GM12878 (cell line): ENCODE results near the gene SLC39A8.

Experiments used
- EZH2 ChIP-seq: IDR thresholded peaks from 2 replicates; pipeline ENCODE4 v1.6.1; 2012; ENCODE audit warnings: low read depth, mild to moderate bottlenecking, control low read depth, inconsistent platforms, low read length, borderline replicate concordance; ENCODE audit not compliant: control insufficient read depth
- FOXM1 ChIP-seq: IDR thresholded peaks from 2 replicates; pipeline ENCODE4 v1.6.1; 2012; ENCODE audit warnings: low read depth, mild to moderate bottlenecking, inconsistent platforms, low read length, moderate library complexity
- NFYA ChIP-seq: IDR thresholded peaks from 2 replicates; pipeline ENCODE4 v1.6.1; 2011; ENCODE audit warnings: low read depth, mild to moderate bottlenecking, low read length, improper control_type of control experiment, borderline replicate concordance
- NRF1 ChIP-seq: conservative IDR thresholded peaks from 2 replicates; pipeline ENCODE4 v1.6.1; 2011; ENCODE audit warnings: mild to moderate bottlenecking, low read depth, low read length, improper control_type of control experiment
- POLR2A ChIP-seq: IDR thresholded peaks from 2 replicates; pipeline ENCODE4 v1.6.1; 2011; ENCODE audit warnings: low read depth, mild to moderate bottlenecking, low read length
- TF ChIP-seq, protein P1 (sequence below): fragments of 450-650 bp; IDR thresholded peaks from 2 replicates; pipeline ENCODE4 v1.6.1; 2017; ENCODE audit warnings: mild to moderate bottlenecking, low read depth, inconsistent platforms; ENCODE audit not compliant: poor library complexity, severe bottlenecking
- TF ChIP-seq, protein P2 (sequence below), 3 experiments: IDR thresholded peaks in 2 of 3; conservative IDR thresholded peaks in 1 of 3; 2 replicates each; pipeline ENCODE4 v1.5.1; 2011; ENCODE audit warnings: low read depth in 3 of 3, low read length in 3 of 3, mild to moderate bottlenecking in 3 of 3, control low read depth in 2 of 3, moderate library complexity in 2 of 3, inconsistent platforms in 1 of 3, mixed read lengths in 1 of 3; ENCODE audit not compliant: control insufficient read depth in 2 of 3, insufficient read depth in 1 of 3; ENCODE audit errors: extremely low read depth in 1 of 3
- TF ChIP-seq, protein P3 (sequence below): IDR thresholded peaks from 2 replicates; pipeline ENCODE4 v1.6.1; 2012; ENCODE audit warnings: low read depth, low read length, improper control_type of control experiment

DNA sequence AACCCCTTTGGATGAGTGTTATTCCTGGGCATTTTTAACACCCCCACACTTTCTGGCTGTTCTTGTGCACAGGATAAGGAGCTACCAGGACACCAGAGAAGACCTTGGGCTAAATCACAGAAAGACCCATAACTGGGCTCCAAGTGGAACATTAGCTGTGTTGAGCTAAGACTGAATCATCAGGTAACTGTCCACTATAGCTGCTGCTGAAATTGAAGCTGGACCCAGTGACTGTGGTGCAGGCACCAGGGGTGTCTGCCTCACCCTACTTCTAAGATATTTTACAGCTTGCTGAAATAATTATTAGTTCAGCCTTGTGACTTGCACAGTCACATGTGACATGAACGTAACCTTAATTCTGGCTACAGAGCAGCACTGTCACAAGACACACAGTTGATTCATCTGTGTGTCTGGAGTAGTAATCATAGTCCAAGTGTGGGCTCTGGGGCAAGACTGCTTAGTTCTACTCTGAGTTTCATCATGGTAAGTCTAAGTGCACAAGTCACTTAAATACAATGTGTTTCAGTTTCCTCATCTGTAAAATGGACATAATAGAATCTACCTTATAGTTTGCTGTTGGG, 127.4 kb downstream of the SLC39A8 start:
- TF ChIP-seq, protein P1, sequence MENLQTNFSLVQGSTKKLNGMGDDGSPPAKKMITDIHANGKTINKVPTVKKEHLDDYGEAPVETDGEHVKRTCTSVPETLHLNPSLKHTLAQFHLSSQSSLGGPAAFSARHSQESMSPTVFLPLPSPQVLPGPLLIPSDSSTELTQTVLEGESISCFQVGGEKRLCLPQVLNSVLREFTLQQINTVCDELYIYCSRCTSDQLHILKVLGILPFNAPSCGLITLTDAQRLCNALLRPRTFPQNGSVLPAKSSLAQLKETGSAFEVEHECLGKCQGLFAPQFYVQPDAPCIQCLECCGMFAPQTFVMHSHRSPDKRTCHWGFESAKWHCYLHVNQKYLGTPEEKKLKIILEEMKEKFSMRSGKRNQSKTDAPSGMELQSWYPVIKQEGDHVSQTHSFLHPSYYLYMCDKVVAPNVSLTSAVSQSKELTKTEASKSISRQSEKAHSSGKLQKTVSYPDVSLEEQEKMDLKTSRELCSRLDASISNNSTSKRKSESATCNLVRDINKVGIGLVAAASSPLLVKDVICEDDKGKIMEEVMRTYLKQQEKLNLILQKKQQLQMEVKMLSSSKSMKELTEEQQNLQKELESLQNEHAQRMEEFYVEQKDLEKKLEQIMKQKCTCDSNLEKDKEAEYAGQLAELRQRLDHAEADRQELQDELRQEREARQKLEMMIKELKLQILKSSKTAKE = no peak
- TF ChIP-seq, protein P2, sequence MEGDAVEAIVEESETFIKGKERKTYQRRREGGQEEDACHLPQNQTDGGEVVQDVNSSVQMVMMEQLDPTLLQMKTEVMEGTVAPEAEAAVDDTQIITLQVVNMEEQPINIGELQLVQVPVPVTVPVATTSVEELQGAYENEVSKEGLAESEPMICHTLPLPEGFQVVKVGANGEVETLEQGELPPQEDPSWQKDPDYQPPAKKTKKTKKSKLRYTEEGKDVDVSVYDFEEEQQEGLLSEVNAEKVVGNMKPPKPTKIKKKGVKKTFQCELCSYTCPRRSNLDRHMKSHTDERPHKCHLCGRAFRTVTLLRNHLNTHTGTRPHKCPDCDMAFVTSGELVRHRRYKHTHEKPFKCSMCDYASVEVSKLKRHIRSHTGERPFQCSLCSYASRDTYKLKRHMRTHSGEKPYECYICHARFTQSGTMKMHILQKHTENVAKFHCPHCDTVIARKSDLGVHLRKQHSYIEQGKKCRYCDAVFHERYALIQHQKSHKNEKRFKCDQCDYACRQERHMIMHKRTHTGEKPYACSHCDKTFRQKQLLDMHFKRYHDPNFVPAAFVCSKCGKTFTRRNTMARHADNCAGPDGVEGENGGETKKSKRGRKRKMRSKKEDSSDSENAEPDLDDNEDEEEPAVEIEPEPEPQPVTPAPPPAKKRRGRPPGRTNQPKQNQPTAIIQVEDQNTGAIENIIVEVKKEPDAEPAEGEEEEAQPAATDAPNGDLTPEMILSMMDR (IDR thresholded peaks at IDR 0.05 in 2 of 3, conservative IDR thresholded peaks at IDR 0.05 in 1 of 3; ENCODE audit: control insufficient read depth in 2 of 3, extremely low read depth in 1 of 3, insufficient read depth in 1 of 3, low read depth in 3 of 3, low read length in 3 of 3) = no peak
- TF ChIP-seq FOXM1 = no peak
- TF ChIP-seq, protein P3, sequence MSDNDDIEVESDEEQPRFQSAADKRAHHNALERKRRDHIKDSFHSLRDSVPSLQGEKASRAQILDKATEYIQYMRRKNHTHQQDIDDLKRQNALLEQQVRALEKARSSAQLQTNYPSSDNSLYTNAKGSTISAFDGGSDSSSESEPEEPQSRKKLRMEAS = no peak
- TF ChIP-seq NFYA = no peak
- TF ChIP-seq NRF1 = no peak
- no peak for TF ChIP-seq EZH2
- TF ChIP-seq POLR2A = no peak
